Measurements from ENCODE around the gene NKIRAS2. TPM values are rescaled to one million over a fixed set of nuclear protein-coding genes. Genes with fewer than 3 reads are reported as not detected.

NKIRAS2 gene
- total and polyA plus RNA-seq, 2 experiments from 2014 or later, result 66.5 to 71.2 TPM

DNA sequence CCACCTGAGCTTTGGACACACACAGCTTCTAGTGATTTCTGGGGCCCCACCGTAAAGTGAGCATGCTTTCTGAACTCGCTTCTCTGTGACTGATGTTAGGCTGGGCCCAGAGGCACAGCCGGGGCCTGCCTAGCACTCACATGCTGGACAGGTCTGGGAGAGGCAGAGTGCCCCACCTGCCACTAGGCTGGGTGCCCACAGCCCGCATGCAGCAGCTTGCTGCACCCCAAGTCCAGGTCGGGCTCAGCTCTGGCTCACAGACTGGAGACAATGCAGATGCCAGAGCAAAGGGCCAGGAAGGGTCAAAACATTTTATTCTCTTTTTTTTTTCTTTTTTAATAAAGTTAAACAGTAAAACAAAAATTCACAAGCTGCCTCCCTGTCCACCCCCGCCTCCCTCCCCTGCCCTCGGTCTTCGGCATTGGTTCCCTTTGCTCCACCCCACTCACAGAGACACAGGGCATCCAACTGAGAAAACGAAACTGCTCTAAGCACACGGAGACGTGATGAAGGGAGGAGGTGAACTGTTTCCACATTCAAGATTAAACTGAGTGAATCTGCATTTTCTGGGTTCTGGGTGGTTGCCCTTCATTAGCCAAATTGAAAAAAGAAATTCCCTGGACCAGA, 43.6 kb upstream of the NKIRAS2 start:
- Histone ChIP-seq H4K20me1 (ENCODE audit: insufficient read depth) (no peaks in the 10 kb centered on the region), H3K9me3 (ENCODE audit: low read depth) (no peaks in the 10 kb centered on the region), H3K4me3 (peak overlapping the region; percentile 60), H3F3A (ENCODE audit: insufficient read depth) (peaks cover 38% of the 10 kb centered on the region), H3K79me2 (ENCODE audit: insufficient read depth) (peaks cover 56% of the 10 kb centered on the region), H3K27ac (peak overlapping the region; percentile 77), H3K36me3 (ENCODE audit: low read depth) (peaks cover 34% of the 10 kb centered on the region), H3K4me2 (ENCODE audit: unreplicated experiment) (peak overlapping the region; percentile 83), H3K27me3 (replicated peaks; ENCODE audit: insufficient read depth) (no peaks in the 10 kb centered on the region), H2AFZ (no peak overlapping the region), H3K4me1 (ENCODE audit: insufficient read depth) (peaks cover 21% of the 10 kb centered on the region), H3K9me2 (ENCODE audit: insufficient read depth) (no peaks in the 10 kb centered on the region), H3K9ac (peak overlapping the region; percentile 71)
- TF ChIP-seq EZH2 (IDR thresholded peaks at IDR 0.05; ENCODE audit: insufficient read depth, poor library complexity, severe bottlenecking) (no peak), EZH2phosphoT487 (IDR thresholded peaks at IDR 0.05; ENCODE audit: insufficient read depth, low read depth) (no peak)
- in situ Hi-C loops (cut with MboI), result no loop called here
- peak; percentile 73 for DNase-seq
- 41 to 44% methylated on average over 10 to 11 of the region's 11 CpGs for WGBS, 2 experiments (ENCODE audit: low coverage in 1 of 2, low lambda C conversion rate in 2 of 2, missing lambda C conversion rate in 2 of 2)

DNA sequence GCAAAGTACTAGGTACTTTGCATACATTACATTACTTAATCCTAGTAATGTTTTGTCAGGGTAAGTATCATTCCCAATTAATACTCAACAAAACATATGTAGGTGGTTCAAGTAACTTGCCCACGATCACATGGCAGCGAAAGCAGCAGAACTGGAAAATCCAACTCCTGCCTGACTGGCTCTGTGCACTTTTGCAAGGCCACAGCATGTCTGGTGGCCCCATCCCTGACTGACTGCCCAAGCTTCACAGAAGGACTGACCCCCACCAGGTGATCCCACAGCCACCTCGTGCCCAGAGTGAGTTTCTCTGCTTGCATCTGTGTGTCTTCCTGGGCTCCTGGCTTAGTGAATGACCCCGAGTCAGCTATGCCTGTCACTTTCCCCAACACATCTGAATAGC, 41.9 kb upstream of the NKIRAS2 start:
- WGBS, 2 experiments (ENCODE audit: low coverage in 1 of 2, low lambda C conversion rate in 2 of 2, missing lambda C conversion rate in 2 of 2), result 76 to 77% methylated on average over 4 of the region's 4 CpGs
- peaks cover 21% of the 10 kb centered on the region for H3K4me1 ChIP-seq (ENCODE audit: insufficient read depth)
- in situ Hi-C loops (cut with MboI), result no loop called here
- H4K20me1 ChIP-seq (ENCODE audit: insufficient read depth), result no peaks in the 10 kb centered on the region
- H3K27me3 ChIP-seq (replicated peaks; ENCODE audit: insufficient read depth), result no peaks in the 10 kb centered on the region
- no peak overlapping the region for H2AFZ ChIP-seq
- no peaks in the 10 kb centered on the region for H3K9me3 ChIP-seq (ENCODE audit: low read depth)
- no peak overlapping the region for H3K4me3 ChIP-seq
- H3K4me2 ChIP-seq (ENCODE audit: unreplicated experiment), result no peak overlapping the region
- no peak for TF ChIP-seq EZH2 (IDR thresholded peaks at IDR 0.05; ENCODE audit: insufficient read depth, poor library complexity, severe bottlenecking)
- no peak for TF ChIP-seq EZH2phosphoT487 (IDR thresholded peaks at IDR 0.05; ENCODE audit: insufficient read depth, low read depth)
- no peak overlapping the region for H3K27ac ChIP-seq
- H3K9me2 ChIP-seq (ENCODE audit: insufficient read depth), result no peaks in the 10 kb centered on the region
- peaks cover 48% of the 10 kb centered on the region for H3K36me3 ChIP-seq (ENCODE audit: low read depth)
- H3K9ac ChIP-seq, result no peak overlapping the region
- no peak for DNase-seq
- H3F3A ChIP-seq (ENCODE audit: insufficient read depth), result peaks cover 38% of the 10 kb centered on the region
- peaks cover 55% of the 10 kb centered on the region for H3K79me2 ChIP-seq (ENCODE audit: insufficient read depth)

DNA sequence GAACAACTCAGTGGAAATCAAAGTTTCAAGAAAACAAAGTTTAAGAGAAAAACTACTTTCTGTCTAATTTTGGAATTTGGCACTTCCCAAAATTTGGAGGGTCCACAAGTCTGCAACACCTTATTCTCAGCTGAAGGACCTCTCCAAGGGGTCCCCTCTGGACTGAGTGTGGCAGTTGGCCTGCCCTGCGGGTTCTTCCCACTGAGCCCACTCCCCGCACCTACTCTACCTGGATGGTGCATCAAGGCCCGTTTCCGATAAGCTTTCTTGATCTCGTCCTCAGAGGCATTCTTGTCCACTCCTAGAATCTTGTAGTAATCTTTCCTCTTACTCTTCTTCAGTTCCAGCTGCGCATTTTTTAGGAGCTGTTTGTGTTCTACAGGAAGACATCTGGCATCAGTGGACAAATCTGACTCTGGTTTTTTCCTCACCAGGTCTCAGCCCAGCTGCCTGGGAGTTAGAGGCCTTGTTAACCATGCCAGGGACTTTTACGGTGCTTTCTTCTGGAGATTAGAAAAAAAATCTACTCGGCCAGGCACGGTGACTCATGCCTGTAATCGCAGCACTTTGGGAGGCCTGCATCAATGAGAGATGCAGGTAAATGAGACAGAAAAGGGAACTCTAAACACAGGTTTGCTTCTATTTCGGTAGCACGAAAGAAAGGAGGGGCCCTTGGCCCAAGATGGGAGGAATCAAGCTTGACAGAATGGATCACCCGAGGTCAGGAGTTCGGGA, 37.7 kb upstream of the NKIRAS2 start:
- Histone ChIP-seq H3K27me3 (replicated peaks; ENCODE audit: insufficient read depth) (no peaks in the 10 kb centered on the region), H3K4me2 (ENCODE audit: unreplicated experiment) (no peak overlapping the region), H3K4me3 (no peak overlapping the region), H4K20me1 (ENCODE audit: insufficient read depth) (no peaks in the 10 kb centered on the region), H3K27ac (no peak overlapping the region), H3K36me3 (ENCODE audit: low read depth) (peaks cover 72% of the 10 kb centered on the region), H3K9me3 (ENCODE audit: low read depth) (no peaks in the 10 kb centered on the region), H3K9me2 (ENCODE audit: insufficient read depth) (no peaks in the 10 kb centered on the region), H2AFZ (no peak overlapping the region), H3K9ac (no peak overlapping the region), H3K79me2 (ENCODE audit: insufficient read depth) (peaks cover 61% of the 10 kb centered on the region), H3K4me1 (ENCODE audit: insufficient read depth) (peaks cover 1% of the 10 kb centered on the region; the same call in 1 of the 2 replicates), H3F3A (ENCODE audit: insufficient read depth) (peaks cover 22% of the 10 kb centered on the region)
- no peak for DNase-seq
- in situ Hi-C loops (cut with MboI), result no loop called here
- TF ChIP-seq EZH2 (IDR thresholded peaks at IDR 0.05; ENCODE audit: insufficient read depth, poor library complexity, severe bottlenecking) (no peak), EZH2phosphoT487 (IDR thresholded peaks at IDR 0.05; ENCODE audit: insufficient read depth, low read depth) (no peak)
- WGBS, 2 experiments (ENCODE audit: low coverage in 1 of 2, low lambda C conversion rate in 2 of 2, missing lambda C conversion rate in 2 of 2), result 90 to 93% methylated on average over 14 of the region's 14 CpGs

DNA sequence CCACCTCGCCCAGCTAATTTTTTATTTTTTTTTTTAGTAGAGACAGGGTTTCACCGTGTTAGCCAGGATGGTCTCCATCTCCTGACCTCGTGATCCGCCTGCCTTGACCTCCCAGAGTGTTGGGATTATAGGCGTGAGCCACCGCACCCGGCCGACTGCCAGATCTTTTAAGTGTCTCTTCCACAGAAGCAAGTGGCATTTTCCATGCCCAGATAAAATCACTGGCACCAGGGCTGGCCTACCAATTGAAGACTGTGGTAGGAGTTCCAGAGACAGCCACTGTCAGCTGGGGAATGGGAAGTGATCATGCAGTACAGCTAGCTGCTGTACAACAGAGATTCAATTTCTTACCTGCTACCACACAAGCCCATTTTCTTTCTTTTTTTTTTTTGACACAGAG, 35.4 kb upstream of the NKIRAS2 start:
- Histone ChIP-seq H3K9me3 (ENCODE audit: low read depth) (no peaks in the 10 kb centered on the region), H3F3A (ENCODE audit: insufficient read depth) (peaks cover 19% of the 10 kb centered on the region), H3K27me3 (replicated peaks; ENCODE audit: insufficient read depth) (no peaks in the 10 kb centered on the region), H3K36me3 (ENCODE audit: low read depth) (peaks cover 81% of the 10 kb centered on the region), H2AFZ (no peak overlapping the region), H3K4me3 (no peak overlapping the region), H4K20me1 (ENCODE audit: insufficient read depth) (no peaks in the 10 kb centered on the region), H3K4me1 (ENCODE audit: insufficient read depth) (no peaks in the 10 kb centered on the region), H3K9me2 (ENCODE audit: insufficient read depth) (no peaks in the 10 kb centered on the region), H3K79me2 (ENCODE audit: insufficient read depth) (peaks cover 60% of the 10 kb centered on the region), H3K4me2 (ENCODE audit: unreplicated experiment) (no peak overlapping the region), H3K27ac (no peak overlapping the region), H3K9ac (no peak overlapping the region)
- in situ Hi-C loops (cut with MboI), result no loop called here
- TF ChIP-seq EZH2phosphoT487 (IDR thresholded peaks at IDR 0.05; ENCODE audit: insufficient read depth, low read depth), result no peak
- no peak for TF ChIP-seq EZH2 (IDR thresholded peaks at IDR 0.05; ENCODE audit: insufficient read depth, poor library complexity, severe bottlenecking)
- 97 to 99% methylated on average over 8 of the region's 8 CpGs for WGBS, 2 experiments (ENCODE audit: low coverage in 1 of 2, low lambda C conversion rate in 2 of 2, missing lambda C conversion rate in 2 of 2)
- DNase-seq, result no peak

Data from GM23248 (cell line).